Left lung (tissue), 10 donors: ENCODE measurements around the gene SLC49A4. TPM values are rescaled to one million over a fixed set of nuclear protein-coding genes. Genes with fewer than 3 reads are reported as not detected.

ENCODE experiments used
- ATAC-seq: fragments of 200-7000 bp; cut with Tn5 transposase; one replicate; pipeline ENCODE4 v1.9.1; 2020; ENCODE audit warnings: moderate library complexity
- DNase-seq, 4 donors: peaks; one replicate each; pipeline ENCODE4 v3.0.0-alpha.2; 2013 to 2020
- H3K27ac ChIP-seq, 2 donors: fragments of 200-600 bp; sonication (generic) in 1 of 2; one replicate each; pipeline versions ENCODE4 v1.5.0 to v1.8.0; 2020 to 2021
- H3K27me3 ChIP-seq, 2 donors: fragments of 200-600 bp; sonication (generic) in 1 of 2; one replicate each; pipeline versions ENCODE4 v1.5.0 to v1.8.0; 2020 to 2021
- H3K36me3 ChIP-seq, 2 donors: fragments of 200-600 bp; sonication (generic) in 1 of 2; one replicate each; pipeline versions ENCODE4 v1.5.0 to v1.8.0; 2020 to 2021
- H3K4me1 ChIP-seq, 2 donors: fragments of 200-600 bp; one replicate each; pipeline ENCODE4 v1.8.0; 2021
- H3K4me3 ChIP-seq, 2 donors: fragments of 200-600 bp; sonication (generic) in 1 of 2; one replicate each; pipeline versions ENCODE4 v1.5.0 to v1.8.0; 2020 to 2021; ENCODE audit warnings: mild to moderate bottlenecking in 1 of 2
- H3K9me3 ChIP-seq, 2 donors: fragments of 200-600 bp; sonication (generic) in 1 of 2; one replicate each; pipeline versions ENCODE4 v1.5.0 to v1.8.0; 2020 to 2021
- intact Hi-C, 2 donors: fragments of 100-400 bp; cut with DNase I; formaldehyde crosslinking; loops; one replicate each; pipeline versions ENCODE4 v1.11.2 to v1.14.2; 2022
- polyA plus RNA-seq, 6 donors: library from polyadenylated mRNA; unstranded; fragments of 120-200 nt; gene quantifications; one replicate each; pipeline ENCODE4 v1.2.1, GENCODE V29; 2013; ENCODE audit not compliant: insufficient read length in 6 of 6
- total RNA-seq, 2 donors: library from RNA; stranded (reverse); fragmentation: NEBNext Ultra II Directional; extraction: Animal tissue kit (Norgen Biotek cat#: 25700); gene quantifications; one replicate each; pipeline ENCODE4 v1.2.1, GENCODE V29; 2021
- TF ChIP-seq, protein P1 (sequence below), 2 donors: fragments of 200-600 bp; sonication (generic) in 1 of 2; IDR thresholded peaks; one replicate each; pipeline versions ENCODE4 v1.5.0 to v1.8.0; 2021; ENCODE audit warnings: antibody characterized with exemption in 2 of 2
- donor health status: DM: no; HTN: yes; CAD: no.
- donor health status: DM: no; HTN: no; CAD: no.

Gene SLC49A4
- total and polyA plus RNA-seq, 8 donors: 9.6 to 19.2 (median 10.9) TPM

- intact Hi-C loops: no loop called here
- Histone ChIP-seq H3K36me3 (peaks cover 0 to 36% of the 10 kb centered on the region in 2 donors), H3K4me1 (no peaks in the 10 kb centered on the region), H3K4me3 (no peak overlapping the region), H3K27ac (no peak overlapping the region), H3K27me3 (no peaks in the 10 kb centered on the region), H3K9me3 (no peaks in the 10 kb centered on the region)
- TF ChIP-seq, protein P1, sequence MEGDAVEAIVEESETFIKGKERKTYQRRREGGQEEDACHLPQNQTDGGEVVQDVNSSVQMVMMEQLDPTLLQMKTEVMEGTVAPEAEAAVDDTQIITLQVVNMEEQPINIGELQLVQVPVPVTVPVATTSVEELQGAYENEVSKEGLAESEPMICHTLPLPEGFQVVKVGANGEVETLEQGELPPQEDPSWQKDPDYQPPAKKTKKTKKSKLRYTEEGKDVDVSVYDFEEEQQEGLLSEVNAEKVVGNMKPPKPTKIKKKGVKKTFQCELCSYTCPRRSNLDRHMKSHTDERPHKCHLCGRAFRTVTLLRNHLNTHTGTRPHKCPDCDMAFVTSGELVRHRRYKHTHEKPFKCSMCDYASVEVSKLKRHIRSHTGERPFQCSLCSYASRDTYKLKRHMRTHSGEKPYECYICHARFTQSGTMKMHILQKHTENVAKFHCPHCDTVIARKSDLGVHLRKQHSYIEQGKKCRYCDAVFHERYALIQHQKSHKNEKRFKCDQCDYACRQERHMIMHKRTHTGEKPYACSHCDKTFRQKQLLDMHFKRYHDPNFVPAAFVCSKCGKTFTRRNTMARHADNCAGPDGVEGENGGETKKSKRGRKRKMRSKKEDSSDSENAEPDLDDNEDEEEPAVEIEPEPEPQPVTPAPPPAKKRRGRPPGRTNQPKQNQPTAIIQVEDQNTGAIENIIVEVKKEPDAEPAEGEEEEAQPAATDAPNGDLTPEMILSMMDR (IDR thresholded peaks at IDR 0.05): no peak
- ATAC-seq: no peak
- DNase-seq: no peak
These were observed 69.6 kb downstream of the SLC49A4 start for GRCh38 chr3:122864498-122864897.

DNA sequence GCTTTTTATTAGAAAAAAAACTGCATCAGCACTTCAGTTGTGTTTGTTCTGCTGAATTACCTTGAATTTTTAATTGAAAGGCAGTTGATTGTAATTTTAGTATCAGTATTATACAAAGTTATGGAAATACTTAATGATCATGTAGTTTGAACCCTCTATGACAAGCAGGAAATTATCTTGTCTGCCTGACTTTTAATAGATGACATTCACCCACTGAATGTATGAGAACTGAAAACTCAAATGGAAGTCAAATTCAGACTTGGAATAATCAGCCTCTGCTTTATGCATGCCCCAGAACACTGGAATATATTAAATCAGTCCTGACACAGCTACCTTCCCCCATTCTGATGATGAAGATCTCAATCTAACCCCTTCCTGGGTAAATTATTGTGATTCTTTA is 73.5 kb downstream of the SLC49A4 start:
- Histone ChIP-seq H3K36me3 (peaks cover 0 to 30% of the 10 kb centered on the region in 2 donors), H3K27me3 (no peaks in the 10 kb centered on the region), H3K4me3 (no peak overlapping the region), H3K4me1 (no peaks in the 10 kb centered on the region), H3K27ac (no peak overlapping the region), H3K9me3 (no peaks in the 10 kb centered on the region)
- DNase-seq (no peak), ATAC-seq (no peak)
- TF ChIP-seq, protein P1 (IDR thresholded peaks at IDR 0.05): no peak
- intact Hi-C loops: no loop called here

- no peaks in the 10 kb centered on the region for H3K4me1 ChIP-seq
- H3K27me3 ChIP-seq: no peaks in the 10 kb centered on the region
- H3K4me3 ChIP-seq: no peak overlapping the region
- ATAC-seq (no peak), DNase-seq (no peak)
- no peak overlapping the region for H3K27ac ChIP-seq
- H3K36me3 ChIP-seq: peaks cover 0 to 26% of the 10 kb centered on the region in 2 donors
- no peaks in the 10 kb centered on the region for H3K9me3 ChIP-seq
- intact Hi-C loops: no loop called here
- TF ChIP-seq, protein P1 (IDR thresholded peaks at IDR 0.05): no peak
These were observed 79.1 kb downstream of the SLC49A4 start for GRCh38 chr3:122873741-122874515.

DNA sequence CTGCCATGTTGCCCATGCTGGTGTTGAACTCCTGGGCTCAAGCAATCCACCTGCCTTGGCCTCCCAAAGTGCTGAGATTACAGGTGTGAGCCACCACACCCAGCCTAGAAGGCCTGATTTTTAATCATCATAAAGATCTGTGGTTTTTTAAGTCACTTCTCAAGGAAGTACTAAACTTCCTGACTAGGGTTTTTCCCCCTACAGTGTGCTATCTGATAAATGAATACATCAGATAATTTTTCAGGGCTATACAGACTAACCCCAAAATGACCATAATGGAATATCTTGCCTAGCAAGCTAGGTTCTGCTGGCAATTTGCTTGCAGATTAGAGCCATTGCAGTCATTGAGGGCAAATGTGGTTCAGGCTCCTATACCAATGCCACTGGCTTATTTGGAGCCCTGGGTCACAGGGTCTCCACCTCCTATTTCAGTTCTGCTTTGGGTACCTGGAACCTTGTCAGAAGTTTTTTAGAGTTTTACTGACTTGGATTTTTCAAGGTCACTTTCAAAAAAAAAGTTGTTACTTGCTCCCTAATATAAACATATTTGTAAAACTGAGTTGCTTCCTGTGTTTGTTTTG is 80.8 kb downstream of the SLC49A4 start:
- TF ChIP-seq, protein P1 (IDR thresholded peaks at IDR 0.05): no peak
- Histone ChIP-seq H3K27ac (no peak overlapping the region), H3K27me3 (no peaks in the 10 kb centered on the region), H3K36me3 (peaks cover 0 to 38% of the 10 kb centered on the region in 2 donors), H3K4me3 (no peak overlapping the region), H3K4me1 (no peaks in the 10 kb centered on the region), H3K9me3 (no peaks in the 10 kb centered on the region)
- DNase-seq (no peak), ATAC-seq (no peak)
- intact Hi-C loops: no loop called here

DNA sequence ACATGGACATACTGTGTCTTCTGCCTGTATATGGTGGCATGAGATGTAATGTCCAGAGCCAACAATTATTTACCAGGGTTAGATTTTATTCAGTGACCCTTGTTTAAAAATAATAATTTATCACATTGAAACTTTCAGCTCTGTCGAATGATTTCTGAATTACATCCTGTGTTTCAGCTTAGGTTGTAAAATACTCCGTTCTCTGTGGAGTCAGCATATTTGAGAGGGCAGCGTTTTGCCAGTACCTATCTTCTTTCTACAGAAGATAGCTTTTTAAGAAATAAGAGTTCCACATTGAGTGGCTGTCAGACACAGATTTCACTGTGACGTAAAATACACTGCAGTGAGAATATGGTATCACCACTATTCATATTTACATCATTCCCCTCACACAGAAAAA is 85.3 kb downstream of the SLC49A4 start:
- Histone ChIP-seq H3K4me3 (no peak overlapping the region), H3K9me3 (no peaks in the 10 kb centered on the region), H3K4me1 (no peaks in the 10 kb centered on the region), H3K27me3 (no peaks in the 10 kb centered on the region), H3K36me3 (peaks cover 0 to 27% of the 10 kb centered on the region in 2 donors), H3K27ac (no peak overlapping the region)
- ATAC-seq (no peak), DNase-seq (no peak)
- intact Hi-C loops: no loop called here
- TF ChIP-seq, protein P1 (IDR thresholded peaks at IDR 0.05): no peak
